K562 (cell line): ENCODE results near the gene KIF3A. TPM values are rescaled to one million over a fixed set of nuclear protein-coding genes. Genes with fewer than 3 reads are reported as not detected.

Source experiments
- CBFA2T2 ChIP-seq: fragments of 450-650 bp; conservative IDR thresholded peaks from 2 replicates; pipeline ENCODE4 v1.6.1; 2017; ENCODE audit warnings: mild to moderate bottlenecking
- CHD2 ChIP-seq: IDR thresholded peaks from 2 replicates; pipeline ENCODE4 v1.6.1; 2011; ENCODE audit warnings: low read depth, low read length
- HCFC1 ChIP-seq: IDR thresholded peaks from 2 replicates; pipeline ENCODE4 v1.6.1; 2012; ENCODE audit warnings: low read depth, low read length, improper control_type of control experiment
- IRF2 ChIP-seq: sonication (generic); formaldehyde crosslinking; IDR thresholded peaks from 2 replicates; pipeline ENCODE4 v1.8.1; 2022; ENCODE audit warnings: mild to moderate bottlenecking, missing genetic modification reagents
- KLF13 ChIP-seq: fragments of 450-650 bp; IDR thresholded peaks from 2 replicates; pipeline ENCODE4 v1.6.1; 2016; ENCODE audit warnings: missing genetic modification characterization, low read depth, mild to moderate bottlenecking, missing compliant biosample characterization, moderate library complexity, borderline replicate concordance
- LCOR ChIP-seq: sonication (generic); formaldehyde crosslinking; IDR thresholded peaks from 2 replicates; pipeline ENCODE4 v1.8.0; 2022; ENCODE audit warnings: mild to moderate bottlenecking, missing genetic modification reagents
- MBD1 ChIP-seq: fragments of 250-450 bp; sonication (Bioruptor Pico); IDR thresholded peaks from 2 replicates; pipeline ENCODE4 v1.8.0; 2022; ENCODE audit warnings: inconsistent platforms
- MCM3 ChIP-seq: fragments of 450-650 bp; IDR thresholded peaks from 2 replicates; pipeline ENCODE4 v1.6.1; 2016
- MCM5 ChIP-seq: fragments of 450-650 bp; IDR thresholded peaks from 2 replicates; pipeline ENCODE4 v1.6.1; 2016; ENCODE audit warnings: low read depth
- MCM7 ChIP-seq, 2 experiments: fragments of 450-650 bp; IDR thresholded peaks; 2 replicates each; pipeline ENCODE4 v1.6.1; 2016 to 2018
- RFX5 ChIP-seq: IDR thresholded peaks from 2 replicates; pipeline ENCODE4 v1.6.1; 2011; ENCODE audit warnings: low read depth, mild to moderate bottlenecking, improper control_type of control experiment, low read length
- SP2 ChIP-seq: IDR thresholded peaks from 2 replicates; pipeline ENCODE4 v1.6.1; 2011; ENCODE audit warnings: mild to moderate bottlenecking, low read depth, low read length, moderate library complexity; ENCODE audit not compliant: poor library complexity, severe bottlenecking; ENCODE audit errors: extremely low read depth
- SREBF2 ChIP-seq: sonication (generic); formaldehyde crosslinking; IDR thresholded peaks from 2 replicates; pipeline ENCODE4 v1.4.0; 2020; ENCODE audit warnings: mild to moderate bottlenecking, missing genetic modification reagents
- USF2 ChIP-seq: sonication (generic); formaldehyde crosslinking; IDR thresholded peaks from 2 replicates; pipeline ENCODE4 v1.5.0; 2020; ENCODE audit warnings: missing genetic modification reagents
- XRCC4 ChIP-seq: IDR thresholded peaks from one replicate; pipeline ENCODE4 v1.6.1; 2011; ENCODE audit not compliant: insufficient read depth, insufficient read length; ENCODE audit errors: extremely low read depth
- ZBTB2 ChIP-seq: fragments of 450-650 bp; IDR thresholded peaks from 2 replicates; pipeline ENCODE4 v1.6.1; 2016; ENCODE audit warnings: antibody characterized with exemption
- ZBTB33 ChIP-seq: sonication (generic); formaldehyde crosslinking; IDR thresholded peaks from 2 replicates; pipeline ENCODE4 v1.8.1; 2023; ENCODE audit warnings: mild to moderate bottlenecking, missing genetic modification reagents
- ZC3H8 ChIP-seq: fragments of 450-650 bp; IDR thresholded peaks from 2 replicates; pipeline ENCODE4 v1.6.1; 2017
- ZNF444 ChIP-seq: fragments of 250-450 bp; sonication (Bioruptor Pico); IDR thresholded peaks from 2 replicates; pipeline ENCODE4 v1.4.0; 2020; ENCODE audit warnings: mild to moderate bottlenecking, moderate library complexity
- ZNF507 ChIP-seq: conservative IDR thresholded peaks from 2 replicates; pipeline ENCODE4 v1.6.1; 2017; ENCODE audit warnings: missing genetic modification characterization, missing compliant biosample characterization
- ZNF668 ChIP-seq: fragments of 250-450 bp; sonication (Bioruptor Pico); IDR thresholded peaks from 2 replicates; pipeline ENCODE4 v1.8.0; 2022; ENCODE audit warnings: mild to moderate bottlenecking, inconsistent platforms
- ZNF79 ChIP-seq: fragments of 250-450 bp; sonication (Bioruptor Pico); IDR thresholded peaks from 2 replicates; pipeline ENCODE4 v1.4.0; 2020; ENCODE audit warnings: low read depth, mild to moderate bottlenecking, moderate library complexity
- polyA plus RNA-seq, 8 experiments: library from polyadenylated mRNA; depleted of rRNA in 4 of 8; stranded (reverse) in 5 of 8; unstranded in 3 of 8; fragments of >200 nt; fragmentation: Nextera tagmentation in 2 of 8; fragmentation: Illumina TruSeq in 1 of 8; extraction: Ambion mirVana in 2 of 8; extraction: Trizol in 1 of 8; gene quantifications; 2 replicates each; pipeline versions ENCODE4 v1.2.1 to v1.2.3, GENCODE V29; 2011 to 2014; ENCODE audit warnings: inconsistent platforms in 1 of 8, missing spikeins in 1 of 8
- total RNA-seq, 7 experiments: library from RNA; depleted of rRNA in 6 of 7; stranded (reverse); fragments of >200 nt in 6 of 7; fragmentation: Illumina TruSeq in 2 of 7; extraction: Trizol in 2 of 7; gene quantifications; 2 replicates each; pipeline versions ENCODE4 v1.2.1 to v1.2.3, GENCODE V29; 2011 to 2021; ENCODE audit warnings: low replicate concordance in 1 of 7

The KIF3A gene
- total and polyA plus RNA-seq, 9 of the 15 experiments (the other 6 are each of a cell fraction or from before 2014, with no cell fraction given) = 1.5 to 7.8 (median 6.0) TPM

- TF ChIP-seq RFX5 (no peak), MCM3 (no peak), LCOR (peak; percentile 52; the same call in 1 of the 2 replicates), KLF13 (tag) (no peak), ZNF79 (CRISPR knock-in tag) (no peak), CBFA2T2 (no peak), ZC3H8 (no peak), MCM7 (IDR thresholded peaks at IDR 0.05) (no peak), USF2 (CRISPR knock-in tag) (no peak), HCFC1 (no peak), ZBTB2 (no peak), ZNF444 (CRISPR knock-in tag) (no peak), ZNF507 (no peak), ZNF668 (CRISPR knock-in tag) (peak; percentile 48; the same call in 1 of the 2 replicates), IRF2 (CRISPR knock-in tag) (no peak), CHD2 (0 out of 2 replicates have a peak, but pooled peaks have one; percentile 39), ZBTB33 (CRISPR knock-in tag) (peak; percentile 40; the same call in 1 of the 2 replicates), XRCC4 (no peak), MCM5 (no peak), SP2 (no peak), MBD1 (CRISPR knock-in tag) (no peak), SREBF2 (CRISPR knock-in tag) (no peak)
Observed at GRCh38 chr5:132663771-132664695, 73.3 kb downstream of the KIF3A start (continued).
